Activated T-helper 9 cell treated with anti-CD3 and anti-CD28 coated beads, Interleukin-2, amount 50 U/mL, for 16 hours (primary cell): Measurements from ENCODE around the gene CTSL.

Experiments used
- DNase-seq: peaks from one replicate; pipeline ENCODE4 v3.0.0-alpha.2; 2020; ENCODE audit warnings: low read depth

The CTSL gene

GRCh38 chr9:87760529-87760928 is 34.6 kb downstream of the CTSL start:
- DNase-seq, result no peak

GRCh38 chr9:87763286-87763685 is 37.4 kb downstream of the CTSL start:
- DNase-seq, result no peak

GRCh38 chr9:87765521-87765920 is 39.6 kb downstream of the CTSL start:
- no peak for DNase-seq

DNA sequence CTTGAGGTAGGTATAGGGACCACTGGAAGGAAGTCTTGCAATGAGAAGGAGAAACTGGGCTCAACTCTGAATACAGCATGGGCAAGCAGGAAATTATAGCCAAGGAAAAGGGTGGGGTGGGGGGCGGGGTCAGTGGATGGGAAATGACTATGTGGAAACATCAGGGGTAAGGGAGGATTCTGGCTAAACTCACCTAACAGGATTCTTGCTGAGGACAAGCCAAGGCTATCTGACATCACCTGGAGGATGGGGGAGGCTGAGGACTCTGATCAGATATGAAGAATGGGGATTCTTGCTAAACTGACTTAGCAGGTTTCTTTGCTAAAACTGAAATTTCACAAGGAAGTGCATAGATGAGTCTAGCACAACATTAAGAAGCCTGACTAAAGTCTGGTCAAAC is 40.8 kb downstream of the CTSL start:
- DNase-seq, result no peak

DNA sequence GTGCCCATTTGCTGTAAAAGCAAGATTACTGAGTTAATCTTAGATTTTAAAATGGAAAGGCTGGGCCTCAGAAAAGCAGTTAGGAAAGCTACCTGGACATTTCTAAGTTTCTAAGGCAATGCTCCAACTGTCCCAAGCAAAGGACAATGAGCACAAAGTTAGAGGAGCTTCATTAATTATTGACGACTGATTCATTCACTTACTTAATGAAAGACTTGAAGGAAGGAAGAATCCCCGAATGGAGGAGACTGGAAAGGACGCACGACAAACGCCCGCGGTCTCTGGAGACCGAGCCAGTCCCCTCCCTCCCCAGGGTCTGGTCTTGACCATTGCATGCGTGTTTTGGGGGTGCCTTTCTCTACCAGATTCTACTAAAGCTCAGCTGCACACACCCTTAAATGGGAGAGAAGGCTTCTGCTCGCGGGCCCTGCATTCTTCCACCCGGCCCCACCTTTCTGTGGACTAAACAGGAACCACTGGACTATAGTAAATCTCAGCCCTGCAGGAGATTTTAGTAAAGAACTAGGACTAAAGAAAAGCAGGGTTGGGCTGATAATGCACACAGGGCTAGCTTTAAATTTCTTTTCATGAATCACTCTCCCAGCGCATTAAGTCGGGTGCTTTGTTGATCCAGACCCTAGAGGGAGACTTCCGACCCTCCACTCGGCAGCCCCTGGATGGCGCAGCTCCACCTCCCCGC is 44.8 kb downstream of the CTSL start:
- DNase-seq, result no peak

- no peak for DNase-seq
Measured at GRCh38 chr9:87771316-87772006, 45.5 kb downstream of the CTSL start.

GRCh38 chr9:87776481-87777379 is 50.8 kb downstream of the CTSL start:
- DNase-seq, result no peak

DNA sequence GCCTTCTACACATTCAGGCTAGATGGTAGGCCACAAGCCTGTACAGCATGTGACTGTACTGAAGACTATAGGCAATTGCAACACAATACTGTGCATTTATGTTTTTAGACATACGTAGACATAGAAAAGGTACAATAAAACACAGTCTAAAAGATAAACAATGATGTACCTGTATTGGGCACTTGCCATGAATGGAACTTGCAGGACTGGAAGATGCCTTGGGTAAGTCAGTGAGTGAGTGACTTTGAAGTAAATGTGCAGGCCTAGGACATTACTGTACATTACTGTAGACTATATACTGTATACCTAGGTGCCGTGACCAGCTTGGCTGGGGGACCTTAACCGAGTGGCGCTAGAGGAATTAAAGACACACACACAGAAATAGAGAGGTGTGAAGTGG is 53.1 kb downstream of the CTSL start:
- DNase-seq, result no peak
